OCI-LY7 (cell line): ENCODE results near the gene PC. TPM values are rescaled to one million over a fixed set of nuclear protein-coding genes. Genes with fewer than 3 reads are reported as not detected.

ENCODE experiments used
- BruUV-seq: library from RNA; stranded (reverse); fragments of 400-500 nt; replicated peaks from 2 replicates; lab custom pipeline; 2021; lab: Mats Ljungman, UMichigan
- CTCF ChIA-PET: fragments of 300-600 bp; sonication (Branson Sonifier 250); formaldehyde crosslinking; loops from one replicate; lab custom pipeline; 2022; ENCODE audit warnings: antibody characterized with exemption; ENCODE audit not compliant: unreplicated experiment; lab: Charles Lee
- POLR2A ChIA-PET: fragments of 300-600 bp; sonication (Branson Sonifier 250); formaldehyde crosslinking; loops from one replicate; lab custom pipeline; 2022; ENCODE audit warnings: antibody characterized with exemption; lab: Charles Lee
- DNase-seq: peaks from one replicate; pipeline ENCODE4 v3.0.0-alpha.2; 2015; ENCODE audit warnings: low spot score
- H2AFZ ChIP-seq: fragments of 200-600 bp; sonication (generic), shearing (Covaris generic); 2 replicates; pipeline ENCODE4 v1.6.1; 2014; ENCODE audit warnings: mild to moderate bottlenecking, antibody characterized with exemption, low read length, moderate library complexity
- H3K27ac ChIP-seq: fragments of 200-600 bp; sonication (generic); 2 replicates; pipeline ENCODE4 v1.5.1; 2014; ENCODE audit warnings: mixed run types, low read depth, mild to moderate bottlenecking, moderate library complexity, low read length, inconsistent platforms; ENCODE audit not compliant: poor library complexity, severe bottlenecking
- H3K36me3 ChIP-seq: fragments of 200-600 bp; sonication (generic); 2 replicates; pipeline ENCODE4 v1.6.1; 2014; ENCODE audit warnings: mild to moderate bottlenecking, antibody characterized with exemption, low read length, moderate library complexity, mixed read lengths; ENCODE audit not compliant: insufficient read depth
- H3K4me1 ChIP-seq: fragments of 200-600 bp; sonication (generic); 2 replicates; pipeline ENCODE4 v1.5.1; 2014; ENCODE audit warnings: mild to moderate bottlenecking, low read length; ENCODE audit not compliant: insufficient read depth, poor library complexity, severe bottlenecking
- H3K4me2 ChIP-seq: fragments of 200-600 bp; sonication (generic); 2 replicates; pipeline ENCODE4 v1.6.1; 2014; ENCODE audit warnings: mild to moderate bottlenecking, low read length
- H3K4me3 ChIP-seq: fragments of 200-600 bp; sonication (generic); 2 replicates; pipeline ENCODE4 v1.5.1; 2014; ENCODE audit warnings: mild to moderate bottlenecking, low read depth, low read length; ENCODE audit not compliant: poor library complexity, severe bottlenecking
- H3K79me2 ChIP-seq: fragments of 200-600 bp; sonication (generic); 2 replicates; pipeline ENCODE4 v1.6.1; 2016; ENCODE audit warnings: low read depth, mild to moderate bottlenecking, low read length, moderate library complexity, mixed read lengths; ENCODE audit not compliant: insufficient read depth
- H3K9me2 ChIP-seq: fragments of 200-600 bp; sonication (generic); 2 replicates; pipeline ENCODE4 v1.6.1; 2016; ENCODE audit warnings: mild to moderate bottlenecking, low read length, mixed read lengths; ENCODE audit not compliant: insufficient read depth
- H3K9me3 ChIP-seq: fragments of 200-600 bp; sonication (generic); 2 replicates; pipeline ENCODE4 v1.6.1; 2014; ENCODE audit warnings: mild to moderate bottlenecking, mixed run types, low read length, mixed read lengths
- H4K20me1 ChIP-seq: fragments of 200-600 bp; sonication (generic); 2 replicates; pipeline ENCODE4 v1.6.1; 2014; ENCODE audit warnings: mild to moderate bottlenecking, antibody characterized with exemption, low read length, moderate library complexity, mixed read lengths; ENCODE audit not compliant: insufficient read depth
- EZH2phosphoT487 ChIP-seq: fragments of 200-600 bp; sonication (generic); IDR thresholded peaks from 2 replicates; pipeline ENCODE4 v1.6.1; 2018; ENCODE audit warnings: low read depth, borderline replicate concordance, mild to moderate bottlenecking, mixed run types, antibody characterized with exemption, low read length, moderate library complexity, mixed read lengths
- intact Hi-C: fragments of 100-400 bp; cut with micrococcal nuclease; formaldehyde crosslinking; loops from one replicate; pipeline ENCODE4 v1.10.0; 2022; ENCODE audit not compliant: unreplicated experiment
- total RNA-seq, 2 experiments: library from RNA; depleted of rRNA in 1 of 2; stranded (reverse); fragments of >200 nt in 1 of 2; shearing (Covaris generic) in 1 of 2; gene quantifications; 2 replicates each; pipeline ENCODE4 v1.2.3, GENCODE V29; 2014 to 2022
- TF ChIP-seq, protein P1 (sequence below): fragments of 200-600 bp; sonication (generic); conservative IDR thresholded peaks from 2 replicates; pipeline ENCODE4 v1.5.1; 2014; ENCODE audit warnings: mild to moderate bottlenecking, antibody characterized with exemption, low read length, moderate library complexity, mixed read lengths

PC gene
- total RNA-seq, 2 experiments from 2014 or later = 10.4 to 12.7 TPM

DNA sequence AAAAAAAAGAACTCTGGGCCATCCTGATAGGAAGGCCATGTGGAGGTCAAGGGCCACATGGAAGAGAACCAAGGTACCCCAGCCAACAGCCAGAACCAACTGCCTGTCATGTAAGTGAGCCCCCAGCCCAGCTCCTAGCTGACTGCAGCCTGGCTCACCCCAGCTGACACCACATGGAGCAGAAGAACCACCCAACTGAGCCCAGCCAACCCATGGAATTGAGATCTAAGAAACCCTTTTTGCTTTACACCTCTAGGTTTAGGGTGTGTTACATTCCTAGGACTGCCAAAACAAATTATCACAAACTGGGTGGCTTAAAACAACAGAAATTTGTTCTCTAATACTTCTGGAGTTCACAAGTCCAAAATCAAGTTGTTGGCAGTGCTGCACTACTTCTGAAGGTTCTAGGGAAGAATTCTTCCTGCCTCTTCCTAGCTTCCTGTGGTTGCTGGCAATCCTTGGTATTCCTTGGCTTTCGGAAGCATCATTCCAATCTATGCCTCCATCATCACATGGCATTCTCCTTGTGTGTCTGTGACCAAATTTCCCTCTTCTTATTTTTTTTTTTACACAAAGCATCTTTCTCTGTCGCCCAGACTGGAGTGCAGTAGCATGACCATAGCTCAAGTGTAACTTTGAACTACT is 21.3 kb upstream of the PC start:
- ChIA-PET POLR2A (no interaction called here), CTCF (no interaction called here)
- no peaks in the 10 kb centered on the region for H4K20me1 ChIP-seq
- no peak overlapping the region for H3K4me3 ChIP-seq
- intact Hi-C loops = loop anchor here (5.0 to 10.0 kb wide), 2 partner anchors 97 to 285 kb away; no protein-coding TSS in a partner anchor
- H3K79me2 ChIP-seq = no peaks in the 10 kb centered on the region
- no peaks in the 10 kb centered on the region for H3K9me2 ChIP-seq
- no peak for TF ChIP-seq EZH2phosphoT487
- TF ChIP-seq, protein P1, sequence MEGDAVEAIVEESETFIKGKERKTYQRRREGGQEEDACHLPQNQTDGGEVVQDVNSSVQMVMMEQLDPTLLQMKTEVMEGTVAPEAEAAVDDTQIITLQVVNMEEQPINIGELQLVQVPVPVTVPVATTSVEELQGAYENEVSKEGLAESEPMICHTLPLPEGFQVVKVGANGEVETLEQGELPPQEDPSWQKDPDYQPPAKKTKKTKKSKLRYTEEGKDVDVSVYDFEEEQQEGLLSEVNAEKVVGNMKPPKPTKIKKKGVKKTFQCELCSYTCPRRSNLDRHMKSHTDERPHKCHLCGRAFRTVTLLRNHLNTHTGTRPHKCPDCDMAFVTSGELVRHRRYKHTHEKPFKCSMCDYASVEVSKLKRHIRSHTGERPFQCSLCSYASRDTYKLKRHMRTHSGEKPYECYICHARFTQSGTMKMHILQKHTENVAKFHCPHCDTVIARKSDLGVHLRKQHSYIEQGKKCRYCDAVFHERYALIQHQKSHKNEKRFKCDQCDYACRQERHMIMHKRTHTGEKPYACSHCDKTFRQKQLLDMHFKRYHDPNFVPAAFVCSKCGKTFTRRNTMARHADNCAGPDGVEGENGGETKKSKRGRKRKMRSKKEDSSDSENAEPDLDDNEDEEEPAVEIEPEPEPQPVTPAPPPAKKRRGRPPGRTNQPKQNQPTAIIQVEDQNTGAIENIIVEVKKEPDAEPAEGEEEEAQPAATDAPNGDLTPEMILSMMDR = no peak
- H3K9me3 ChIP-seq = no peaks in the 10 kb centered on the region
- H3K4me1 ChIP-seq = no peaks in the 10 kb centered on the region
- no TSS peak for BruUV-seq
- no peak for DNase-seq
- H3K36me3 ChIP-seq = no peaks in the 10 kb centered on the region
- no peak overlapping the region for H3K4me2 ChIP-seq
- no peak overlapping the region for H3K27ac ChIP-seq
- H2AFZ ChIP-seq = no peak overlapping the region

DNA sequence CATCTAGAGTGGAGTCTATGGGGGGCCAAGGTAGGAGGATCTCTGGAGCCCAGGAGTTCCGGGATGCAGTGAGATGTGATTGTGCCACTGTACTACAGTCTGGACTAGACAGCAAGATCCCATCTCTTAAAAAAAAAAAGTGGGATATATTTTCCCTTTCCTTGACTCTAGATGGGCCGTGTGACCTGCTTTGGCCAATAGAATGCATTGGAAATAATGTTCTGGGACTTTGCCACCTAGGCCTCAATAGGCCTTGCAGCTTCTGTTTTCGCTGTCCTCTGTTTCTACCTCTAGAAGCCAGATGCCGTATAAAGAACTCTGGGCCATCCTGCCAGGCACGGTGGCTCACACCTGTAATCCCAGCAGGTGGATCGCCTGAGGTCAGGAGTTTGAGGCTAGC is 20.5 kb upstream of the PC start:
- no TSS peak for BruUV-seq
- TF ChIP-seq, protein P1 = no peak
- TF ChIP-seq EZH2phosphoT487 = no peak

DNA sequence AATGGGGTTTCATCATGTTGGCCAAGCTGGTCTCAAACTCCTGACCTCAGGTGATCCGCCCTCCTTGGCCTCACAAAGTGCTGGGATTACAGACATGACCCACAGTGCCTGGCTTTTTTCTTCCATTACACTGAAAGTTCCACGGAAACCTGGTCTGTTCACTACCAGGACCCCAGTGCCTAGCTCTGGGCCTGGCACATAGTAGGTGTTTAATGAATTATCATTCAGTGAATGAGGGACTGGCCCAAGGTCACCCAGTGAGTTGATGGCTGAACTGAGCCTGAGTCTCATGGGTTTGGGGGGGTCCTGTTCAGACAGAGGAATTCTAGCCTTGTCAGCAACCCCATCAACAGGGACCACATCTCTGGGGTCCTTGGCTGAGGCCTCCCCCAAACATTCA is 20.0 kb upstream of the PC start:
- Histone ChIP-seq H2AFZ (no peak overlapping the region), H3K36me3 (no peaks in the 10 kb centered on the region), H4K20me1 (no peaks in the 10 kb centered on the region), H3K4me3 (no peak overlapping the region), H3K27ac (no peak overlapping the region), H3K79me2 (no peaks in the 10 kb centered on the region), H3K4me1 (no peaks in the 10 kb centered on the region), H3K4me2 (no peak overlapping the region), H3K9me3 (no peaks in the 10 kb centered on the region), H3K9me2 (no peaks in the 10 kb centered on the region)
- ChIA-PET CTCF (no interaction called here), POLR2A (interaction anchor here (0.7 kb wide), 1 partner anchor 225 kb away, joined by 3 read pairs; no protein-coding TSS in a partner anchor)
- no peak for DNase-seq
- TF ChIP-seq, protein P1 = no peak
- BruUV-seq = no TSS peak
- intact Hi-C loops = loop anchor here (5.0 to 10.0 kb wide), 2 partner anchors 96 to 283 kb away; no protein-coding TSS in a partner anchor

More for the DNA sequence above, 20.5 kb upstream of the PC start:
- DNase-seq = no peak
- ChIA-PET POLR2A (no interaction called here), CTCF (no interaction called here)
- H3K4me2 ChIP-seq = no peak overlapping the region
- no peak overlapping the region for H2AFZ ChIP-seq
- H3K79me2 ChIP-seq = no peaks in the 10 kb centered on the region
- no peaks in the 10 kb centered on the region for H3K36me3 ChIP-seq
- no peaks in the 10 kb centered on the region for H4K20me1 ChIP-seq
- no peak overlapping the region for H3K27ac ChIP-seq
- H3K9me2 ChIP-seq = no peaks in the 10 kb centered on the region
- H3K4me1 ChIP-seq = no peaks in the 10 kb centered on the region
- H3K4me3 ChIP-seq = no peak overlapping the region
- no peaks in the 10 kb centered on the region for H3K9me3 ChIP-seq
- intact Hi-C loops = loop anchor here (5.0 to 10.0 kb wide), 2 partner anchors 96 to 284 kb away; no protein-coding TSS in a partner anchor
